SK-N-SH (cell line): ENCODE data around the gene FBXW8.

Experiments used
- CHD2 ChIP-seq: fragments of 150-350 bp; IDR thresholded peaks from 2 replicates; pipeline ENCODE4 v1.6.1; 2018; ENCODE audit warnings: low read length; ENCODE audit not compliant: partially characterized antibody
- EZH2phosphoT487 ChIP-seq: fragments of 200-600 bp; sonication (generic); IDR thresholded peaks from 2 replicates; pipeline ENCODE4 v1.6.1; 2017; ENCODE audit warnings: low read depth, mixed run types, mild to moderate bottlenecking, antibody characterized with exemption, moderate library complexity, borderline replicate concordance
- GATA2 ChIP-seq: sonication (generic); formaldehyde crosslinking; IDR thresholded peaks from 2 replicates; pipeline ENCODE4 v1.5.0; 2020; ENCODE audit warnings: mild to moderate bottlenecking, missing genetic modification reagents
- MEF2A ChIP-seq: IDR thresholded peaks from 2 replicates; pipeline ENCODE4 v1.4.0; 2012; ENCODE audit warnings: low read depth, borderline replicate concordance
- MXI1 ChIP-seq: IDR thresholded peaks from 2 replicates; pipeline ENCODE4 v1.6.1; 2012; ENCODE audit warnings: mild to moderate bottlenecking, low read depth, low read length, improper control_type of control experiment
- RAD21 ChIP-seq: IDR thresholded peaks from 2 replicates; pipeline ENCODE4 v1.6.1; 2012; ENCODE audit warnings: mild to moderate bottlenecking, low read length
- RCOR1 ChIP-seq: fragments of 150-350 bp; IDR thresholded peaks from 2 replicates; pipeline ENCODE4 v1.6.1; 2017; ENCODE audit warnings: antibody characterized with exemption, low read length
- RFX5 ChIP-seq: IDR thresholded peaks from 2 replicates; pipeline ENCODE4 v1.6.1; 2012; ENCODE audit warnings: mild to moderate bottlenecking, improper control_type of control experiment, low read length
- SIN3A ChIP-seq: IDR thresholded peaks from 2 replicates; pipeline ENCODE4 v1.6.1; 2012; ENCODE audit warnings: low read depth, mild to moderate bottlenecking, low read length, moderate library complexity, borderline replicate concordance
- TAF1 ChIP-seq: IDR thresholded peaks from 2 replicates; pipeline ENCODE4 v1.6.1; 2012; ENCODE audit warnings: low read depth, mild to moderate bottlenecking, low read length, moderate library complexity, borderline replicate concordance
- TF ChIP-seq, protein P1 (sequence below): fragments of 200-600 bp; sonication (generic); IDR thresholded peaks from 2 replicates; pipeline ENCODE4 v1.6.1; 2017; ENCODE audit warnings: antibody characterized with exemption, mild to moderate bottlenecking, moderate library complexity
- TF ChIP-seq, protein P2 (sequence below): IDR thresholded peaks from 2 replicates; pipeline ENCODE4 v1.4.0; 2012; ENCODE audit warnings: low read depth, borderline replicate concordance

DNA sequence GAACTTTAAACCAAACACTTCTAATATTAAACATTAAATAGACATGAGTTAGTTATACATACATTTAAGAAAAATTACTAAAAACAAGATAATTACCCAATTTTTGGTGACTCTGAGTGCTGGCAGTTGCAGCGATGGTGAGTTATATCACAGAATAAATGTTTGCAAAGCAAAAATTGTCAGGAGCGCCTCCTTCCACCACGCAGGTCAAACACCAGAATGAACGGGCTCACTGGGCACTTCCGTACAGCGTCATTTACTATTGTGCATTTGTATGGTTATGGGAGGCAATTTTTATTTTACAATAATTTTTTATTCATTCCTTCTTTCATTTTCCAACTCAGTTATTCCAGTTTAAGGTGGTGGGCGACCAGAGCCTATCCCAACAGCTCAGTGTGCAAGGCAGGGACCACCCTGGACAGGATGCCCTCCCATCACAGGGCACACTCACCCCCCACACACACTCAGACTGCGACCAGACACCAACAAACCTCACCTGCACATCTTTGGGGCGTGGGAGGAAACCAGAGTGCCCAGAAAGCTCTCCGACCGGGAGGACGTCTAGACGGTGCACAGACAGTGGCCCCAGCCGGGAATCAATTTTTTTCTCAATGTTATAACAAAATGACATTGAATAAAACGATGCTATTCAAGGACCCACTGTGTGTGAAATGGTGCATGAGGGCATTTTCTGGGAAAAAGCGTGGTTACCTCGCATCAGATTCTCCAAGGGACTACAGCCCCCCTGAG, 121.3 kb downstream of the FBXW8 start:
- TF ChIP-seq, protein P1, sequence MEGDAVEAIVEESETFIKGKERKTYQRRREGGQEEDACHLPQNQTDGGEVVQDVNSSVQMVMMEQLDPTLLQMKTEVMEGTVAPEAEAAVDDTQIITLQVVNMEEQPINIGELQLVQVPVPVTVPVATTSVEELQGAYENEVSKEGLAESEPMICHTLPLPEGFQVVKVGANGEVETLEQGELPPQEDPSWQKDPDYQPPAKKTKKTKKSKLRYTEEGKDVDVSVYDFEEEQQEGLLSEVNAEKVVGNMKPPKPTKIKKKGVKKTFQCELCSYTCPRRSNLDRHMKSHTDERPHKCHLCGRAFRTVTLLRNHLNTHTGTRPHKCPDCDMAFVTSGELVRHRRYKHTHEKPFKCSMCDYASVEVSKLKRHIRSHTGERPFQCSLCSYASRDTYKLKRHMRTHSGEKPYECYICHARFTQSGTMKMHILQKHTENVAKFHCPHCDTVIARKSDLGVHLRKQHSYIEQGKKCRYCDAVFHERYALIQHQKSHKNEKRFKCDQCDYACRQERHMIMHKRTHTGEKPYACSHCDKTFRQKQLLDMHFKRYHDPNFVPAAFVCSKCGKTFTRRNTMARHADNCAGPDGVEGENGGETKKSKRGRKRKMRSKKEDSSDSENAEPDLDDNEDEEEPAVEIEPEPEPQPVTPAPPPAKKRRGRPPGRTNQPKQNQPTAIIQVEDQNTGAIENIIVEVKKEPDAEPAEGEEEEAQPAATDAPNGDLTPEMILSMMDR = no peak
- no peak for TF ChIP-seq RCOR1
- TF ChIP-seq GATA2 (CRISPR knock-in tag) = no peak
- no peak for TF ChIP-seq RAD21
- no peak for TF ChIP-seq MXI1
- TF ChIP-seq TAF1 = no peak
- no peak for TF ChIP-seq EZH2phosphoT487
- no peak for TF ChIP-seq CHD2
- TF ChIP-seq, protein P2, sequence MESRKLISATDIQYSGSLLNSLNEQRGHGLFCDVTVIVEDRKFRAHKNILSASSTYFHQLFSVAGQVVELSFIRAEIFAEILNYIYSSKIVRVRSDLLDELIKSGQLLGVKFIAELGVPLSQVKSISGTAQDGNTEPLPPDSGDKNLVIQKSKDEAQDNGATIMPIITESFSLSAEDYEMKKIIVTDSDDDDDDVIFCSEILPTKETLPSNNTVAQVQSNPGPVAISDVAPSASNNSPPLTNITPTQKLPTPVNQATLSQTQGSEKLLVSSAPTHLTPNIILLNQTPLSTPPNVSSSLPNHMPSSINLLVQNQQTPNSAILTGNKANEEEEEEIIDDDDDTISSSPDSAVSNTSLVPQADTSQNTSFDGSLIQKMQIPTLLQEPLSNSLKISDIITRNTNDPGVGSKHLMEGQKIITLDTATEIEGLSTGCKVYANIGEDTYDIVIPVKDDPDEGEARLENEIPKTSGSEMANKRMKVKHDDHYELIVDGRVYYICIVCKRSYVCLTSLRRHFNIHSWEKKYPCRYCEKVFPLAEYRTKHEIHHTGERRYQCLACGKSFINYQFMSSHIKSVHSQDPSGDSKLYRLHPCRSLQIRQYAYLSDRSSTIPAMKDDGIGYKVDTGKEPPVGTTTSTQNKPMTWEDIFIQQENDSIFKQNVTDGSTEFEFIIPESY = no peak
- no peak for TF ChIP-seq SIN3A
- TF ChIP-seq MEF2A = no peak
- no peak for TF ChIP-seq RFX5
